Natural killer cell (primary cell): ENCODE results near the gene DDA1. TPM values are rescaled to one million over a fixed set of nuclear protein-coding genes. Genes with fewer than 3 reads are reported as not detected.

Source experiments
- ATAC-seq, 3 donors: fragments of 150-1000 bp in 2 of 3; fragments of 200-7000 bp in 1 of 3; cut with Tn5 transposase; 1 replicate in 1 of 3; 2 replicates in 2 of 3; pipeline ENCODE4 v1.10.0; 2021; ENCODE audit warnings: mild to moderate bottlenecking in 2 of 3, moderate library complexity in 2 of 3
- DNase-seq, 2 donors: peaks; one replicate each; pipeline versions ENCODE4 v3.0.0 to v3.0.0-alpha.2; 2013 to 2021; ENCODE audit warnings: mixed read lengths in 1 of 2
- H3K27ac ChIP-seq: one replicate; pipeline ENCODE4 v1.5.1; 2013; ENCODE audit warnings: mild to moderate bottlenecking, low read length
- H3K27me3 ChIP-seq: one replicate; pipeline ENCODE4 v1.6.1; 2013; ENCODE audit warnings: low read length; ENCODE audit not compliant: control insufficient read depth, insufficient read depth
- H3K36me3 ChIP-seq: one replicate; pipeline ENCODE4 v1.6.1; 2013; ENCODE audit warnings: low read length; ENCODE audit not compliant: control insufficient read depth, insufficient read depth
- H3K4me1 ChIP-seq: one replicate; pipeline ENCODE4 v1.6.1; 2013; ENCODE audit warnings: low read length; ENCODE audit not compliant: control insufficient read depth, insufficient read depth
- H3K4me3 ChIP-seq: one replicate; pipeline ENCODE4 v1.5.1; 2013; ENCODE audit warnings: low read length
- H3K9me3 ChIP-seq: one replicate; pipeline ENCODE4 v1.6.1; 2013; ENCODE audit warnings: low read length; ENCODE audit not compliant: control insufficient read depth, insufficient read depth
- H3K27ac Mint-ChIP-seq, 2 donors: one replicate each; pipeline ENCODE4 v1.8.0; 2022; ENCODE audit warnings: mild to moderate bottlenecking in 2 of 2, mixed read lengths in 2 of 2, moderate library complexity in 1 of 2
- H3K27me3 Mint-ChIP-seq, 2 donors: one replicate each; pipeline ENCODE4 v1.8.0; 2022; ENCODE audit warnings: low read depth in 2 of 2, mixed read lengths in 2 of 2
- H3K36me3 Mint-ChIP-seq: one replicate; pipeline ENCODE4 v1.8.0; 2022; ENCODE audit warnings: mixed read lengths
- H3K4me1 Mint-ChIP-seq, 2 donors: one replicate each; pipeline ENCODE4 v1.8.0; 2022; ENCODE audit warnings: mixed read lengths in 2 of 2
- H3K4me3 Mint-ChIP-seq: one replicate; pipeline ENCODE4 v1.8.0; 2022; ENCODE audit warnings: mild to moderate bottlenecking, moderate library complexity, mixed read lengths
- H3K9me3 Mint-ChIP-seq, 2 donors: one replicate each; pipeline ENCODE4 v1.8.0; 2022; ENCODE audit warnings: mixed read lengths in 2 of 2
- WGBS: methylation state at CpG from one replicate; pipeline ENCODE4 v1.1.7; 2013; ENCODE audit warnings: missing lambda C conversion rate; ENCODE audit not compliant: insufficient coverage; 5-methylcytosine and 5-hydroxymethylcytosine counted together
- intact Hi-C: fragments of 100-400 bp; cut with micrococcal nuclease; formaldehyde crosslinking; loops from one replicate; pipeline ENCODE4 v1.14.2; 2022
- total RNA-seq, 4 donors: library from RNA; stranded (reverse); fragments of 120-200 nt in 1 of 4; gene quantifications; one replicate each; pipeline versions ENCODE4 v1.2.3 to v1.2.4, GENCODE V29; 2013 to 2022
- TF ChIP-seq, protein P1 (sequence below): fragments of 200-600 bp; IDR thresholded peaks from one replicate; pipeline ENCODE4 v1.8.0; 2022; ENCODE audit warnings: antibody characterized with exemption

Gene DDA1
- total RNA-seq, 3 donors from 2014 or later (not counting 1 experiment from before 2014, with no cell fraction given): 32.2 to 42.5 (median 37.7) TPM

DNA sequence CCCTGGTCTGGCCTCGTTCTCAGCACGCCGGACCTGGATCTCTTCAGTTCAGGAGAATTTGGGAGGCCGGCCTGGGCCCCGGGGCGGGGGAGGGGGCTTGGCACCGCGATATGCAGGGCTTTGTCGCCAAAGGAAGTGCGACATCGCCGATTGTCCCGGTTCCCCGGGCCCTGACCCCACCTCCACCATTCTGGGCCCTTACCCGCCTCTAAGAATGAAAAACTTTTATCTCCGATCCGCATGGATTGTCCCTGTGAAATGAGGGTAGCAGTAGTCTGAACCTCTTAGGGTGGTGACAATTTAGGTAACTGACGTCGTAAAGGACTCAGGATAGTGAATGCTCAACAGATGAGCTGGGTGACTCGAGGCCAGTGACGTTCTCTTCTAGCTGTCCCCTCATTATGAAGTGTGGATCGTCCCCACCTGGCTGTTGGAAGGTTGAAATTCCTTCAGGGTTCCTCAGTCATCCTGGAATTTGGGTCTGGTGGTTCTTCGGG lies 650 bp downstream of the DDA1 start:
- no peaks in the 10 kb centered on the region for H3K27me3 Mint-ChIP-seq
- Histone ChIP-seq H3K36me3 (peaks cover 11% of the 10 kb centered on the region), H3K4me1 (peaks cover 31% of the 10 kb centered on the region), H3K27ac (peak overlapping the region; percentile 61), H3K27me3 (no peaks in the 10 kb centered on the region), H3K4me3 (peak overlapping the region; percentile 76), H3K9me3 (no peaks in the 10 kb centered on the region)
- no peaks in the 10 kb centered on the region for H3K9me3 Mint-ChIP-seq
- peaks cover 24 to 41% of the 10 kb centered on the region in 2 donors for H3K4me1 Mint-ChIP-seq
- 6% methylated on average over 20 of the region's 23 CpGs for WGBS
- peak overlapping the region; percentile 92 to 93 for H3K27ac Mint-ChIP-seq
- TF ChIP-seq, protein P1, sequence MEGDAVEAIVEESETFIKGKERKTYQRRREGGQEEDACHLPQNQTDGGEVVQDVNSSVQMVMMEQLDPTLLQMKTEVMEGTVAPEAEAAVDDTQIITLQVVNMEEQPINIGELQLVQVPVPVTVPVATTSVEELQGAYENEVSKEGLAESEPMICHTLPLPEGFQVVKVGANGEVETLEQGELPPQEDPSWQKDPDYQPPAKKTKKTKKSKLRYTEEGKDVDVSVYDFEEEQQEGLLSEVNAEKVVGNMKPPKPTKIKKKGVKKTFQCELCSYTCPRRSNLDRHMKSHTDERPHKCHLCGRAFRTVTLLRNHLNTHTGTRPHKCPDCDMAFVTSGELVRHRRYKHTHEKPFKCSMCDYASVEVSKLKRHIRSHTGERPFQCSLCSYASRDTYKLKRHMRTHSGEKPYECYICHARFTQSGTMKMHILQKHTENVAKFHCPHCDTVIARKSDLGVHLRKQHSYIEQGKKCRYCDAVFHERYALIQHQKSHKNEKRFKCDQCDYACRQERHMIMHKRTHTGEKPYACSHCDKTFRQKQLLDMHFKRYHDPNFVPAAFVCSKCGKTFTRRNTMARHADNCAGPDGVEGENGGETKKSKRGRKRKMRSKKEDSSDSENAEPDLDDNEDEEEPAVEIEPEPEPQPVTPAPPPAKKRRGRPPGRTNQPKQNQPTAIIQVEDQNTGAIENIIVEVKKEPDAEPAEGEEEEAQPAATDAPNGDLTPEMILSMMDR: no peak
- intact Hi-C loops: loop anchor here (1.0 kb wide), 1 partner anchor 27 kb away; the partner anchor contains the start of gene GTPBP3
- H3K4me3 Mint-ChIP-seq: peak overlapping the region; percentile 99
- H3K36me3 Mint-ChIP-seq: no peaks in the 10 kb centered on the region
- ATAC-seq (no peak), DNase-seq (no peak)

DNA sequence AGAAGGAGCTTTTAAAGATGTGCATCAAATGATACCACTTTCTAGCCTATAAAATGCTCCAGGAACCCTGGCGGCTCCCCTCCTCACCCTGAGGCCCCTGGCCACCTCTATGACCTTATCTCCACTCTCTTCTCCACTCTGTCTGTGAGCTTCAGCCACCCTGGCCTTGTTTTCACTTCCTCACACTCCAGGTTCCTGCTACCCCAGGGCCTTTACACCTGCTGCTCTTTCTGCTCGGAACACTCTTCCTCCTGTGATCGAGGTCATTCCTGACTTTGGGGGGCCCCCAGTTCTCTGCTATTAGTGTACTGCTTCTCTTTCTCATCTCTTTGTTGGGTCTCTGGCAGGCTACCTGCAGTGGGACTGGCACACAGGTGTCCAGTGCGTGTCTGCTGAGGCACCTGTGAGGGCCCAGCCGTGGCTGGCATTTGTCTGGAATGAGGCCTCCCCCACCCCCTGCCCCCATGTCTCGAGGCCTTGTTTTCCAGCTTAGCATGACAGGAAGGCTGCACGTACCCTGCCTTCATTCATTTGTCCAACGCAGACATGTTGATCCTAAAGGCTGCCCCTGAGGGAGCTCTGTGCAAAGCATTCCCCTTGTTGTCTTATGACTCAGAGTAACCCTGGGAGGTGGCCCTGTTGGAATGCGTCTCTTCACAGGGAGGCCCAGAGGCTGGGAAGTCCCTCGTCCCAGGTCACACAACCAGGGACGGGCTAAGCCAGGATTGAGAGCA lies 2.3 kb downstream of the DDA1 start:
- no peak overlapping the region for H3K4me3 ChIP-seq
- H3K4me1 ChIP-seq: peaks cover 19% of the 10 kb centered on the region
- Mint-ChIP-seq H3K27ac (peak overlapping the region; percentile 23), H3K4me1 (peaks cover 19 to 38% of the 10 kb centered on the region in 2 donors), H3K9me3 (no peaks in the 10 kb centered on the region), H3K27me3 (no peaks in the 10 kb centered on the region), H3K36me3 (no peaks in the 10 kb centered on the region), H3K4me3 (peak overlapping the region; percentile 67)
- DNase-seq (no peak), ATAC-seq (no peak)
- H3K27me3 ChIP-seq: no peaks in the 10 kb centered on the region
- H3K27ac ChIP-seq: no peak overlapping the region
- intact Hi-C loops: no loop called here
- 87% methylated on average over 11 of the region's 11 CpGs for WGBS
- no peaks in the 10 kb centered on the region for H3K9me3 ChIP-seq
- TF ChIP-seq, protein P1: no peak
- peaks cover 19% of the 10 kb centered on the region for H3K36me3 ChIP-seq

- no peaks in the 10 kb centered on the region for H3K9me3 ChIP-seq
- Mint-ChIP-seq H3K9me3 (no peaks in the 10 kb centered on the region), H3K27me3 (no peaks in the 10 kb centered on the region), H3K4me3 (no peak overlapping the region), H3K36me3 (no peaks in the 10 kb centered on the region), H3K27ac (peak overlapping the region in 1 of 2 donors; percentile 23), H3K4me1 (peaks cover 19 to 37% of the 10 kb centered on the region in 2 donors)
- H3K27me3 ChIP-seq: no peaks in the 10 kb centered on the region
- intact Hi-C loops: no loop called here
- WGBS: 91% methylated on average over 20 of the region's 20 CpGs
- ATAC-seq (no peak), DNase-seq (no peak)
- no peak overlapping the region for H3K27ac ChIP-seq
- TF ChIP-seq, protein P1: no peak
- peaks cover 16% of the 10 kb centered on the region for H3K4me1 ChIP-seq
- H3K4me3 ChIP-seq: no peak overlapping the region
- peaks cover 19% of the 10 kb centered on the region for H3K36me3 ChIP-seq
Measured at GRCh38 chr19:17312189-17313113, 3.1 kb downstream of the DDA1 start.
